Measurements from ENCODE around the gene KCNH5.

Gene KCNH5

GRCh38 chr14:63051992-63052391 is 6.7 kb upstream of the KCNH5 start:
- no peak for TF ChIP-seq CTCF (IDR thresholded peaks at IDR 0.05; ENCODE audit: low read depth, low read length)
- no peak for DNase-seq (ENCODE audit: low read depth in 2 of 2)
- H3K4me3 ChIP-seq (replicated peaks in 1 of 2; ENCODE audit: low read depth in 2 of 2, low read length in 2 of 2): no peak overlapping the region

- DNase-seq (ENCODE audit: low read depth in 2 of 2): no peak
- TF ChIP-seq CTCF (IDR thresholded peaks at IDR 0.05; ENCODE audit: low read depth, low read length): no peak
- no peak overlapping the region for H3K4me3 ChIP-seq (replicated peaks in 1 of 2; ENCODE audit: low read depth in 2 of 2, low read length in 2 of 2)
Measured at GRCh38 chr14:63051301-63051700, 6.0 kb upstream of the KCNH5 start.

GRCh38 chr14:63050694-63051093 is 5.4 kb upstream of the KCNH5 start:
- no peak overlapping the region for H3K4me3 ChIP-seq (replicated peaks in 1 of 2; ENCODE audit: low read depth in 2 of 2, low read length in 2 of 2)
- TF ChIP-seq CTCF (IDR thresholded peaks at IDR 0.05; ENCODE audit: low read depth, low read length): no peak
- DNase-seq (ENCODE audit: low read depth in 2 of 2): no peak

- TF ChIP-seq CTCF (IDR thresholded peaks at IDR 0.05; ENCODE audit: low read depth, low read length): no peak
- peak overlapping the region in 1 of 2 donors; percentile 46 for H3K4me3 ChIP-seq (replicated peaks in 1 of 2; ENCODE audit: low read depth in 2 of 2, low read length in 2 of 2)
- DNase-seq (ENCODE audit: low read depth in 2 of 2): no peak
Measured at GRCh38 chr14:63046339-63047268, 1.3 kb upstream of the KCNH5 start.

- H3K4me3 ChIP-seq (replicated peaks in 1 of 2; ENCODE audit: low read depth in 2 of 2, low read length in 2 of 2): peak overlapping the region; percentile 6 to 46
- peak; percentile 14 to 35 for DNase-seq (ENCODE audit: low read depth in 2 of 2)
- no peak for TF ChIP-seq CTCF (IDR thresholded peaks at IDR 0.05; ENCODE audit: low read depth, low read length)
Measured at GRCh38 chr14:63045612-63046320, 508 bp upstream of the KCNH5 start.

- peak; percentile 63 to 88 for DNase-seq (ENCODE audit: low read depth in 2 of 2)
- no peak overlapping the region for H3K4me3 ChIP-seq (replicated peaks in 1 of 2; ENCODE audit: low read depth in 2 of 2, low read length in 2 of 2)
- peak; percentile 31 for TF ChIP-seq CTCF (IDR thresholded peaks at IDR 0.05; ENCODE audit: low read depth, low read length)
Measured at GRCh38 chr14:63039866-63040265, 5.4 kb downstream of the KCNH5 start.

All from cardiac fibroblast (primary cell).